Prostate gland (tissue), 2 donors: ENCODE measurements around the gene B2M. TPM values are rescaled to one million over a fixed set of nuclear protein-coding genes. Genes with fewer than 3 reads are reported as not detected.

Source experiments
- DNase-seq: peaks from one replicate; pipeline ENCODE4 v3.0.0-alpha.2; 2019; ENCODE audit warnings: low spot score
- H3K27ac ChIP-seq, 2 donors: fragments of 200-600 bp; sonication (generic); 2 replicates each; pipeline ENCODE4 v1.5.1; 2017 to 2019
- H3K27me3 ChIP-seq: fragments of 200-600 bp; sonication (generic); replicated peaks from 2 replicates; pipeline ENCODE4 v1.5.1; 2019; ENCODE audit not compliant: insufficient read depth
- H3K36me3 ChIP-seq, 2 donors: fragments of 200-600 bp; sonication (generic); 1 replicate in 1 of 2; 2 replicates in 1 of 2; pipeline versions ENCODE4 v1.5.1 to v1.8.1; 2017 to 2019
- H3K4me1 ChIP-seq: fragments of 200-600 bp; sonication (generic); replicated peaks from 2 replicates; pipeline ENCODE4 v1.5.1; 2019
- H3K4me3 ChIP-seq, 2 donors: fragments of 200-600 bp; sonication (generic); 2 replicates each; pipeline ENCODE4 v1.5.1; 2017 to 2019
- H3K9me3 ChIP-seq: fragments of 200-600 bp; sonication (generic); 2 replicates; pipeline ENCODE4 v1.5.1; 2017
- CTCF ChIP-seq, 4 experiments: fragments of 200-600 bp in 2 of 4; fragments of 450-650 bp in 2 of 4; sonication (generic) in 2 of 4; IDR thresholded peaks; 1 replicate in 3 of 4; 2 replicates in 1 of 4; pipeline ENCODE4 v1.5.1; 2016 to 2019; ENCODE audit warnings: antibody characterized with exemption in 4 of 4, mild to moderate bottlenecking in 2 of 4, moderate library complexity in 2 of 4
- POLR2A ChIP-seq: fragments of 450-650 bp; IDR thresholded peaks from one replicate; pipeline ENCODE4 v1.6.1; 2016; ENCODE audit warnings: antibody characterized with exemption, mild to moderate bottlenecking
- POLR2AphosphoS5 ChIP-seq: sonication (generic); formaldehyde crosslinking; IDR thresholded peaks from one replicate; pipeline ENCODE4 v1.6.1; 2017; ENCODE audit warnings: antibody characterized with exemption
- WGBS: methylation state at CpG from one replicate; pipeline ENCODE4 v1.1.5; 2018; 5-methylcytosine and 5-hydroxymethylcytosine counted together
- intact Hi-C: fragments of 100-400 bp; cut with DNase I; formaldehyde crosslinking; loops from one replicate; pipeline ENCODE4 v1.14.2; 2022
- total RNA-seq, 2 donors: library from RNA; depleted of rRNA; stranded (reverse); fragments of >200 nt; gene quantifications; one replicate each; pipeline ENCODE4 v1.1.0, GENCODE V29; 2016

Gene B2M
- total RNA-seq, 2 donors from 2014 or later: 2,014 to 2,775 TPM

DNA sequence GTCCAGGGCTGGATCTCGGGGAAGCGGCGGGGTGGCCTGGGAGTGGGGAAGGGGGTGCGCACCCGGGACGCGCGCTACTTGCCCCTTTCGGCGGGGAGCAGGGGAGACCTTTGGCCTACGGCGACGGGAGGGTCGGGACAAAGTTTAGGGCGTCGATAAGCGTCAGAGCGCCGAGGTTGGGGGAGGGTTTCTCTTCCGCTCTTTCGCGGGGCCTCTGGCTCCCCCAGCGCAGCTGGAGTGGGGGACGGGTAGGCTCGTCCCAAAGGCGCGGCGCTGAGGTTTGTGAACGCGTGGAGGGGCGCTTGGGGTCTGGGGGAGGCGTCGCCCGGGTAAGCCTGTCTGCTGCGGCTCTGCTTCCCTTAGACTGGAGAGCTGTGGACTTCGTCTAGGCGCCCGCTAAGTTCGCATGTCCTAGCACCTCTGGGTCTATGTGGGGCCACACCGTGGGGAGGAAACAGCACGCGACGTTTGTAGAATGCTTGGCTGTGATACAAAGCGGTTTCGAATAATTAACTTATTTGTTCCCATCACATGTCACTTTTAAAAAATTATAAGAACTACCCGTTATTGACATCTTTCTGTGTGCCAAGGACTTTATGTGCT, 527 bp downstream of the B2M start:
- Histone ChIP-seq H3K27ac (peak overlapping the region; percentile 97 to 99), H3K27me3 (no peaks in the 10 kb centered on the region), H3K36me3 (peaks cover 1 to 10% of the 10 kb centered on the region in 2 donors), H3K4me3 (peak overlapping the region; percentile 80 to 96), H3K4me1 (no peaks in the 10 kb centered on the region), H3K9me3 (no peaks in the 10 kb centered on the region)
- intact Hi-C loops: loop anchor here (1.0 to 5.0 kb wide), 5 partner anchors 16 to 425 kb away; partner anchors contain the start of genes CTDSPL2, EIF3J, GOLM2 and SPG11
- under 1% methylated on average over 45 of the region's 46 CpGs for WGBS
- peak; percentile 28 for DNase-seq
- TF ChIP-seq POLR2A: no peak

- Histone ChIP-seq H3K4me1 (no peaks in the 10 kb centered on the region), H3K4me3 (peak overlapping the region; percentile 80 to 96), H3K36me3 (peaks cover 8 to 16% of the 10 kb centered on the region in 2 donors), H3K27ac (peak overlapping the region; percentile 97 to 99), H3K27me3 (no peaks in the 10 kb centered on the region), H3K9me3 (no peaks in the 10 kb centered on the region)
- DNase-seq: peak; percentile 82
- intact Hi-C loops: loop anchor here (5.0 kb wide), 4 partner anchors 50 to 425 kb away; partner anchors contain the start of genes CTDSPL2, EIF3J, GOLM2 and SPG11
- 21% methylated on average over 24 of the region's 24 CpGs for WGBS
- peak; percentile 71 for TF ChIP-seq POLR2A
- TF ChIP-seq CTCF (IDR thresholded peaks at IDR 0.05): no peak
- peak; percentile 87 for TF ChIP-seq POLR2AphosphoS5
Measured at GRCh38 chr15:44712346-44713005, 1.2 kb downstream of the B2M start.

DNA sequence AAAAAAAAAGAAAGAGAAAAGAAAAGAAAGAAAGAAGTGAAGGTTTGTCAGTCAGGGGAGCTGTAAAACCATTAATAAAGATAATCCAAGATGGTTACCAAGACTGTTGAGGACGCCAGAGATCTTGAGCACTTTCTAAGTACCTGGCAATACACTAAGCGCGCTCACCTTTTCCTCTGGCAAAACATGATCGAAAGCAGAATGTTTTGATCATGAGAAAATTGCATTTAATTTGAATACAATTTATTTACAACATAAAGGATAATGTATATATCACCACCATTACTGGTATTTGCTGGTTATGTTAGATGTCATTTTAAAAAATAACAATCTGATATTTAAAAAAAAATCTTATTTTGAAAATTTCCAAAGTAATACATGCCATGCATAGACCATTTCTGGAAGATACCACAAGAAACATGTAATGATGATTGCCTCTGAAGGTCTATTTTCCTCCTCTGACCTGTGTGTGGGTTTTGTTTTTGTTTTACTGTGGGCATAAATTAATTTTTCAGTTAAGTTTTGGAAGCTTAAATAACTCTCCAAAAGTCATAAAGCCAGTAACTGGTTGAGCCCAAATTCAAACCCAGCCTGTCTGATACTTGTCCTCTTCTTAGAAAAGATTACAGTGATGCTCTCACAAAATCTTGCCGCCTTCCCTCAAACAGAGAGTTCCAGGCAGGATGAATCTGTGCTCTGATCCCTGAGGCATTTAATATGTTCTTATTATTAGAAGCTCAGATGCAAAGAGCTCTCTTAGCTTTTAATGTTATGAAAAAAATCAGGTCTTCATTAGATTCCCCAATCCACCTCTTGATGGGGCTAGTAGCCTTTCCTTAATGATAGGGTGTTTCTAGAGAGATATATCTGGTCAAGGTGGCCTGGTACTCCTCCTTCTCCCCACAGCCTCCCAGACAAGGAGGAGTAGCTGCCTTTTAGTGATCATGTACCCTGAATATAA, 2.0 kb downstream of the B2M start:
- H3K4me3 ChIP-seq: peak overlapping the region; percentile 80 to 96
- WGBS: 73% methylated on average over 5 of the region's 5 CpGs
- DNase-seq: no peak
- TF ChIP-seq POLR2AphosphoS5 (peak; percentile 12), POLR2A (no peak)
- intact Hi-C loops: loop anchor here (5.0 kb wide), 4 partner anchors 51 to 426 kb away; partner anchors contain the start of genes CTDSPL2, EIF3J, GOLM2 and SPG11
- peaks cover 8 to 19% of the 10 kb centered on the region in 2 donors for H3K36me3 ChIP-seq
- no peaks in the 10 kb centered on the region for H3K27me3 ChIP-seq
- H3K9me3 ChIP-seq: no peaks in the 10 kb centered on the region
- H3K27ac ChIP-seq: peak overlapping the region; percentile 97 to 99
- H3K4me1 ChIP-seq: no peaks in the 10 kb centered on the region

DNA sequence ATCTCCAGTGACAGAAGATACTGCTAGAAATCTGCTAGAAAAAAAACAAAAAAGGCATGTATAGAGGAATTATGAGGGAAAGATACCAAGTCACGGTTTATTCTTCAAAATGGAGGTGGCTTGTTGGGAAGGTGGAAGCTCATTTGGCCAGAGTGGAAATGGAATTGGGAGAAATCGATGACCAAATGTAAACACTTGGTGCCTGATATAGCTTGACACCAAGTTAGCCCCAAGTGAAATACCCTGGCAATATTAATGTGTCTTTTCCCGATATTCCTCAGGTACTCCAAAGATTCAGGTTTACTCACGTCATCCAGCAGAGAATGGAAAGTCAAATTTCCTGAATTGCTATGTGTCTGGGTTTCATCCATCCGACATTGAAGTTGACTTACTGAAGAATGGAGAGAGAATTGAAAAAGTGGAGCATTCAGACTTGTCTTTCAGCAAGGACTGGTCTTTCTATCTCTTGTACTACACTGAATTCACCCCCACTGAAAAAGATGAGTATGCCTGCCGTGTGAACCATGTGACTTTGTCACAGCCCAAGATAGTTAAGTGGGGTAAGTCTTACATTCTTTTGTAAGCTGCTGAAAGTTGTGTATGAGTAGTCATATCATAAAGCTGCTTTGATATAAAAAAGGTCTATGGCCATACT, 4.0 kb downstream of the B2M start:
- no peaks in the 10 kb centered on the region for H3K27me3 ChIP-seq
- H3K36me3 ChIP-seq: peaks cover 8 to 19% of the 10 kb centered on the region in 2 donors
- H3K9me3 ChIP-seq: no peaks in the 10 kb centered on the region
- intact Hi-C loops: no loop called here
- no peak overlapping the region for H3K27ac ChIP-seq
- H3K4me1 ChIP-seq: no peaks in the 10 kb centered on the region
- no peak for DNase-seq
- WGBS: 85% methylated on average over 6 of the region's 6 CpGs
- no peak overlapping the region for H3K4me3 ChIP-seq
- TF ChIP-seq CTCF (IDR thresholded peaks at IDR 0.05): no peak
- TF ChIP-seq POLR2A: no peak
- no peak for TF ChIP-seq POLR2AphosphoS5

DNA sequence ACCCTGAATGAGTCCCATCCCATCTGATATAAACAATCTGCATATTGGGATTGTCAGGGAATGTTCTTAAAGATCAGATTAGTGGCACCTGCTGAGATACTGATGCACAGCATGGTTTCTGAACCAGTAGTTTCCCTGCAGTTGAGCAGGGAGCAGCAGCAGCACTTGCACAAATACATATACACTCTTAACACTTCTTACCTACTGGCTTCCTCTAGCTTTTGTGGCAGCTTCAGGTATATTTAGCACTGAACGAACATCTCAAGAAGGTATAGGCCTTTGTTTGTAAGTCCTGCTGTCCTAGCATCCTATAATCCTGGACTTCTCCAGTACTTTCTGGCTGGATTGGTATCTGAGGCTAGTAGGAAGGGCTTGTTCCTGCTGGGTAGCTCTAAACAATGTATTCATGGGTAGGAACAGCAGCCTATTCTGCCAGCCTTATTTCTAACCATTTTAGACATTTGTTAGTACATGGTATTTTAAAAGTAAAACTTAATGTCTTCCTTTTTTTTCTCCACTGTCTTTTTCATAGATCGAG, 4.5 kb downstream of the B2M start:
- no peaks in the 10 kb centered on the region for H3K27me3 ChIP-seq
- no peak for DNase-seq
- H3K36me3 ChIP-seq: peaks cover 8 to 19% of the 10 kb centered on the region in 2 donors
- H3K9me3 ChIP-seq: no peaks in the 10 kb centered on the region
- no peak overlapping the region for H3K27ac ChIP-seq
- TF ChIP-seq POLR2AphosphoS5 (no peak), CTCF (IDR thresholded peaks at IDR 0.05) (no peak), POLR2A (no peak)
- H3K4me1 ChIP-seq: no peaks in the 10 kb centered on the region
- intact Hi-C loops: no loop called here
- no peak overlapping the region for H3K4me3 ChIP-seq
- 81% methylated on average over 2 of the region's 2 CpGs for WGBS
